Panc1 (cell line): ENCODE measurements around the gene DAAM2. TPM values are rescaled to one million over a fixed set of nuclear protein-coding genes. Genes with fewer than 3 reads are reported as not detected.

Experiments used
- ATAC-seq: fragments of 200-7000 bp; cut with Tn5 transposase; 2 replicates; pipeline ENCODE4 v1.9.1; 2020; ENCODE audit warnings: mild to moderate bottlenecking, moderate library complexity
- BruUV-seq: library from RNA; stranded (reverse); fragments of 400-500 nt; replicated peaks from 2 replicates; lab custom pipeline; 2021; lab: Mats Ljungman, UMichigan
- CTCF ChIA-PET: fragments of 300-600 bp; sonication (Branson Sonifier 250); formaldehyde crosslinking; loops from one replicate; lab custom pipeline; 2022; ENCODE audit warnings: antibody characterized with exemption; lab: Charles Lee
- POLR2A ChIA-PET: fragments of 300-600 bp; sonication (Branson Sonifier 250); formaldehyde crosslinking; loops from one replicate; lab custom pipeline; 2022; ENCODE audit warnings: antibody characterized with exemption; lab: Charles Lee
- DNase-seq: peaks from one replicate; pipeline ENCODE4 v3.0.0-alpha.2; 2010; ENCODE audit warnings: low read depth, low spot score
- H3K27ac ChIP-seq: 2 replicates; pipeline ENCODE4 v1.5.1; 2011; ENCODE audit warnings: mild to moderate bottlenecking, low read length, inconsistent platforms
- H3K27me3 ChIP-seq: fragments of 200-500 bp; sonication (Bioruptor generic); 2 replicates; pipeline ENCODE4 v1.6.0; 2014; ENCODE audit warnings: low read length, inconsistent platforms; ENCODE audit not compliant: control insufficient read depth, insufficient read depth
- H3K36me3 ChIP-seq: fragments of 200-500 bp; sonication (Bioruptor generic); 2 replicates; pipeline ENCODE4 v1.5.1; 2014; ENCODE audit warnings: inconsistent platforms, mild to moderate bottlenecking, low read length, moderate library complexity; ENCODE audit not compliant: control insufficient read depth, insufficient read depth
- H3K4me1 ChIP-seq: 2 replicates; pipeline ENCODE4 v1.5.1; 2011; ENCODE audit warnings: inconsistent platforms, mild to moderate bottlenecking, low read length, moderate library complexity; ENCODE audit not compliant: control insufficient read depth, insufficient read depth
- H3K4me3 ChIP-seq, 2 experiments: 2 replicates each; pipeline ENCODE4 v1.5.1; 2011 to 2012; ENCODE audit warnings: low read depth in 2 of 2, low read length in 2 of 2, mild to moderate bottlenecking in 2 of 2, inconsistent platforms in 1 of 2, moderate library complexity in 1 of 2
- H3K9me3 ChIP-seq: fragments of 200-500 bp; sonication (Bioruptor generic); 2 replicates; pipeline ENCODE4 v1.5.1; 2014; ENCODE audit warnings: low read depth, mild to moderate bottlenecking, inconsistent platforms, low read length, moderate library complexity; ENCODE audit not compliant: control insufficient read depth, insufficient read depth
- POLR2AphosphoS5 ChIP-seq: IDR thresholded peaks from 2 replicates; pipeline ENCODE4 v1.6.1; 2012; ENCODE audit warnings: mild to moderate bottlenecking, low read depth, low read length, moderate library complexity
- REST ChIP-seq, 2 experiments: IDR thresholded peaks; 2 replicates each; pipeline ENCODE4 v1.6.1; 2011 to 2012; ENCODE audit warnings: low read depth in 2 of 2, control low read depth in 1 of 2, low read length in 1 of 2, mild to moderate bottlenecking in 1 of 2, moderate library complexity in 1 of 2; ENCODE audit not compliant: insufficient read depth in 1 of 2
- SIN3A ChIP-seq: IDR thresholded peaks from 2 replicates; pipeline ENCODE4 v1.6.1; 2012; ENCODE audit warnings: low read depth, mild to moderate bottlenecking, low read length, moderate library complexity, borderline replicate concordance; ENCODE audit not compliant: insufficient read depth
- TCF7L2 ChIP-seq: IDR thresholded peaks from 2 replicates; pipeline ENCODE4 v1.6.1; 2011; ENCODE audit warnings: mild to moderate bottlenecking, low read depth, low read length, inconsistent platforms
- in situ Hi-C: cut with HindIII; loops from 2 replicates; pipeline ENCODE4 v1.10.0; 2016; ENCODE audit warnings: low sequenced_read_pairs, low pct_unique_long_range_greater_than_20kb
- intact Hi-C: fragments of 100-400 bp; cut with micrococcal nuclease; formaldehyde crosslinking; loops from one replicate; pipeline ENCODE4 v1.10.0; 2022; ENCODE audit not compliant: unreplicated experiment
- total RNA-seq: library from RNA; stranded (reverse); gene quantifications from one replicate; pipeline ENCODE4 v1.2.1, GENCODE V29; 2021; ENCODE audit not compliant: unreplicated experiment
- TF ChIP-seq, protein P1 (sequence below): fragments of 450-650 bp; IDR thresholded peaks from 2 replicates; pipeline ENCODE4 v1.5.1; 2017; ENCODE audit warnings: mild to moderate bottlenecking

Gene DAAM2
- total RNA-seq, 1 experiment from 2014 or later, result not detected

DNA sequence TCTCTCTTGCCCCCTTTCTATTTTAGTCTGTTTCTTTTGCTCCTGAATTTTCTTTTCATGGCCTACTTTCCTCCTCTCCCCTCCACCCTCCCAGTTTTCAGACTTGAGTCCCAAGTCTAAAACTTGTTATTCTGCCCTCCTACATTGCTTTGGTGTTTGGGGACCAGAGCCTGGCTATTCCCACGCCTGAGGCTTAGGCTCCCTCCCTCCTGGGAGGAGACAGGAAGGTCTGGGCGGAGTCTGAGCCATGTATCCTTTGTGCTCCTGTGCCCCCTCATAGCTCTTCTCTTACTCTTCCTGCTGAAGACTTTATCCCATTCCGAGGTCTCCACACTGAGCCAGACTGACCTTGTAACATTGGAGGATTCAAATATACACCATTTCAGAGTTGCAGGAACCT is 69.5 kb downstream of the DAAM2 start:
- ATAC-seq, result no peak
- no peak for DNase-seq
- no peaks in the 10 kb centered on the region for H3K36me3 ChIP-seq
- no peak overlapping the region for H3K4me3 ChIP-seq
- no peak overlapping the region for H3K27ac ChIP-seq
- ChIA-PET CTCF (no interaction called here), POLR2A (no interaction called here)
- no TSS peak for BruUV-seq
- no peaks in the 10 kb centered on the region for H3K9me3 ChIP-seq
- H3K4me1 ChIP-seq, result no peaks in the 10 kb centered on the region
- no peak for TF ChIP-seq POLR2AphosphoS5
- TF ChIP-seq REST (IDR thresholded peaks at IDR 0.05; ENCODE audit: insufficient read depth in 1 of 2, low read depth in 2 of 2, low read length in 1 of 2), result no peak
- no peak for TF ChIP-seq SIN3A
- TF ChIP-seq, protein P1, sequence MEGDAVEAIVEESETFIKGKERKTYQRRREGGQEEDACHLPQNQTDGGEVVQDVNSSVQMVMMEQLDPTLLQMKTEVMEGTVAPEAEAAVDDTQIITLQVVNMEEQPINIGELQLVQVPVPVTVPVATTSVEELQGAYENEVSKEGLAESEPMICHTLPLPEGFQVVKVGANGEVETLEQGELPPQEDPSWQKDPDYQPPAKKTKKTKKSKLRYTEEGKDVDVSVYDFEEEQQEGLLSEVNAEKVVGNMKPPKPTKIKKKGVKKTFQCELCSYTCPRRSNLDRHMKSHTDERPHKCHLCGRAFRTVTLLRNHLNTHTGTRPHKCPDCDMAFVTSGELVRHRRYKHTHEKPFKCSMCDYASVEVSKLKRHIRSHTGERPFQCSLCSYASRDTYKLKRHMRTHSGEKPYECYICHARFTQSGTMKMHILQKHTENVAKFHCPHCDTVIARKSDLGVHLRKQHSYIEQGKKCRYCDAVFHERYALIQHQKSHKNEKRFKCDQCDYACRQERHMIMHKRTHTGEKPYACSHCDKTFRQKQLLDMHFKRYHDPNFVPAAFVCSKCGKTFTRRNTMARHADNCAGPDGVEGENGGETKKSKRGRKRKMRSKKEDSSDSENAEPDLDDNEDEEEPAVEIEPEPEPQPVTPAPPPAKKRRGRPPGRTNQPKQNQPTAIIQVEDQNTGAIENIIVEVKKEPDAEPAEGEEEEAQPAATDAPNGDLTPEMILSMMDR, result no peak
- in situ Hi-C loops (no loop called here), intact Hi-C loops (no loop called here)
- no peaks in the 10 kb centered on the region; the same call in 1 of the 2 replicates for H3K27me3 ChIP-seq

DNA sequence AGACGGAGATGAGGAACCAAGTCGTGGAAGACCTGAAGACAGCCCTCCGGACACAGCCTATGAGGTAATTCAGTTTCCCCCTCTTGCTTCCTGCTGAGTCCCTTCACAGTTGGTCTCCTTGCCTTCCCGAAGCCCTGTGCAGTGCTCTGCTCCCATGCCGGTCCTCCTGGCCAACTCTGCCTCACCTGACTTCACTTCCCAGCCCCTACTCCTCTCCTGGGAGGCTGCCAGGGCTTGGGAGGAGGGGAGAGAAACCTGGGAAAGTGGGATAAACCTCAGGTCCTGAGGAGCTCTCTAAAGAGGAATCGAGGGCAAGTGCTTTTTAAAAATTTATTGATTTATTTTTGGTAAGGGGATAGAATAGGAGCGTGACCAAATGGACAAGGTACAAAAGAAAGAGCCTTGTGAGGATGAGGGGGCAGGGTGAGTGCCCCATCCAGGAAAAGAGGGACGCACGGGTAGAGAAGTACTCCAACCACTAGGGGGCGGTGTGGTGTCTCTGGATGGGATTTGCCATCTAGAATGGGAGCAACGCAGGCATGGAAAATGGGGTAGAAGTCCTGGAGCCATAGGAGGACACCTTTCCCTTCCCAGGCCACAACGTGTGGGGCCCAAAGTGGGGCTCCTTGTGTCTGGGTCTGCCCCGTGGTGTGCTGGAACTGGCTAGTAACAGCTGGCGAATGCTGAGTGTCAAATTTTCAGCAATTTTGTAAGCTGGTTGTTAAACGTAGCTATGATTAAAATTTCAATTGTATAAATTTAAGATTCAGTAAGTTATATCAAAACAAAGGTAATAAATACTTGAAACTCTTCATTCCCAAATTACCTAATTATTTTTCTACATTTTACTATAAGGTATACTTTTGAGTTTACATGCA is 73.1 kb downstream of the DAAM2 start:
- no peak overlapping the region for H3K4me3 ChIP-seq
- in situ Hi-C loops, result no loop called here
- no peak overlapping the region for H3K27ac ChIP-seq
- BruUV-seq, result no TSS peak
- ATAC-seq, result no peak
- H3K4me1 ChIP-seq, result no peaks in the 10 kb centered on the region
- no peak for TF ChIP-seq REST (IDR thresholded peaks at IDR 0.05; ENCODE audit: insufficient read depth in 1 of 2, low read depth in 2 of 2, low read length in 1 of 2)
- no peak for TF ChIP-seq SIN3A
- no peak for TF ChIP-seq TCF7L2
- no peak for TF ChIP-seq POLR2AphosphoS5
- TF ChIP-seq, protein P1, result peak; percentile 86
- H3K36me3 ChIP-seq, result no peaks in the 10 kb centered on the region
- H3K9me3 ChIP-seq, result no peaks in the 10 kb centered on the region
- DNase-seq, result peak; percentile 7
- POLR2A ChIA-PET, result no interaction called here
- CTCF ChIA-PET, result interaction anchor here (0.9 kb wide), 1 partner anchor 28 kb away, joined by 3 read pairs; no protein-coding TSS in a partner anchor
- intact Hi-C loops, result no loop called here
- no peaks in the 10 kb centered on the region; the same call in none of the 2 replicates for H3K27me3 ChIP-seq
